Stimulated activated CD4-positive, alpha-beta T cell treated with anti-CD3 and anti-CD28 coated beads, Interleukin-4, amount 100 ng/mL, for 48 hours (primary cell): ENCODE data around the gene ARHGAP25.

ENCODE experiments used
- DNase-seq, 2 donors: peaks; one replicate each; pipeline ENCODE4 v3.0.0-alpha.2; 2020; ENCODE audit warnings: low read depth in 2 of 2

Gene ARHGAP25

DNA sequence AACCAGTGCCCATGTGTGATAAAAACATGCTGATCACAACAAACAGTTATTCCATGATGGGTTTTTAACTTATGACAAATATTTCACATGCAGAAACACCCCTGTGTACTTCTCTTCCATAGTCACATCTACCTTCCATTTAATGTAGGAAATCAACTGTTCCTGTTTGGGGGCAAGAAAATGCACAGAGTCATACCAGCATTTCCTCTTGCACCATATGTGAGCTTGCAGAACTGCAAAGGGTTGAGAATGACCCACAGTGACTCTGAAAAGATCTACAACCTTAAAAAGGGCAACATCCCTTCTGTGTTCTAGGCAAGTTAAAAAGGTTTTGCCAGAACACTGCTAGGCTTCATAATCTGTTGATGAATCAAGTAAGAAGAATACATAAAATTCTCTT is 126.7 kb downstream of the ARHGAP25 start:
- no peak for DNase-seq

DNA sequence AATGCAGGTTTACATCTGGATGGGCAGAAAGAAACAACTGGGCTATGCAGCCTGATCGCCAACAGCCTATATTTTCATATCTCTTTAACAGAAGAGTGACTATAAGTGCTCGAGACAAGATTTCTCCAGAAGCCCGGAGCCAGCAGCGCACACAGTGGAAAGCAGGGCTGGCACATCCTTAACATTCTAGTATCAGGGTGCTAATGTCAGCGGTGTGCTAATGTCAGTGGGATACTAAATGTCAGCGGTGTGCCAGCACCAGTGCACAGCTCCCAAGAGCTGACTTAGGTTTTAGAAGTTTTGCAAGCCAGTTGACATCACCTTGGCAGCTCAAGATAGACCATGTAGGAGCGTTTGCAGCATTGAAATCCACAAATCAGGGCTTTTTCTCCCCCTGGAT is 128.3 kb downstream of the ARHGAP25 start:
- no peak for DNase-seq

DNA sequence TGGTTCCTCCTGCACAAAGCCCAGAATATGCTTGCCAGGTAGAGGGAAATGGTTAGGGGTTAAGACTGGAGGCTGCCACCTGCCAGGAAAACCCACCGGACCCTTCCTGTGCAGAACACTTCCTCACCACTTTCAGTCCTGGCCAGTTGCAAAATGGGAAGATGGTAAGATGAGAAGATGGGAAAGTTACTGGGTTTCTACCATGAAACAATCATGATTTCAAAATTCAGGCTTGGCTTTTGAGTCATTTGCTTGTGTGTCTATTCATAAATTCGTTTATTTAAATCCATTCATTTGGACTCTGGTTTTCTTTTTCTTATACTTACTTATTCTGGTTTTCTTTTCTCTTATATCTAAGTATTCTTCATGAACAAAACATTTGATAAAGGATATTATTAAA is 129.4 kb downstream of the ARHGAP25 start:
- DNase-seq: no peak

GRCh38 chr2:68865108-68865507 is 130.5 kb downstream of the ARHGAP25 start:
- no peak for DNase-seq

DNA sequence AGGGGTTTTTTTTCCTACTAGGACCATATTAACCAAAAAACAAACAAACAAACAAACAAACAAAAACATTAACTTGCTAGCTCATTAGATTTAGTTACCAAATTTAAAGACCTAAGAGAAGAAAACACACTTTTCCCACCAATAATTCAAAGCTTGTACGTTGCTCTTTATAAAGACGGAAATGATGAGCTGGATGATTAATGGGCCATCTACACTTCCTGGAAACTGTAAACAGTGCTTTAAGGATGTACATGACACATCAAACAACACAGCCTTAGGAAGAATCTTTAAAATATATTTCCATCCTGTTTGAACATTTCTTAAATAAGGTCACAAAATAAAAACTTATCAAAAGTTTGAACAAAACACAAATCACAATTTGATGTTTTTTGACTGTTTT is 135.6 kb downstream of the ARHGAP25 start:
- no peak for DNase-seq

GRCh38 chr2:68871159-68871764 is 136.7 kb downstream of the ARHGAP25 start, which contains the start of gene BMP10:
Gene BMP10 (minus strand): TSS chr2:68871397. CDS start chr2:68871358, 39 bp downstream.
- no peak for DNase-seq
